SU-DHL-6 (cell line): Measurements from ENCODE around the gene CCDC157.

ENCODE experiments used
- H2AFZ ChIP-seq: fragments of 200-600 bp; sonication (generic); 2 replicates; pipeline ENCODE4 v1.6.1; 2014; ENCODE audit warnings: low read depth, mild to moderate bottlenecking, moderate library complexity, mixed read lengths, antibody characterized with exemption, low read length; ENCODE audit not compliant: severe bottlenecking
- H3F3A ChIP-seq: fragments of 200-600 bp; shearing (Covaris generic); 2 replicates; pipeline ENCODE4 v1.6.0; 2016; ENCODE audit warnings: antibody characterized with exemption, mild to moderate bottlenecking; ENCODE audit not compliant: insufficient read depth
- H3K27ac ChIP-seq: fragments of 200-600 bp; sonication (generic); 2 replicates; pipeline ENCODE4 v1.5.1; 2016; ENCODE audit warnings: low read depth, mild to moderate bottlenecking, low read length, moderate library complexity, mixed read lengths
- H3K27me3 ChIP-seq: fragments of 200-600 bp; sonication (generic), shearing (Covaris generic); 2 replicates; pipeline ENCODE4 v1.6.0; 2014; ENCODE audit warnings: mild to moderate bottlenecking, low read length
- H3K36me3 ChIP-seq: fragments of 200-600 bp; sonication (generic); 2 replicates; pipeline ENCODE4 v1.6.1; 2014; ENCODE audit warnings: mild to moderate bottlenecking, low read length, mixed read lengths
- H3K4me2 ChIP-seq: fragments of 300-600, 200-600 bp; shearing (Covaris generic), sonication (generic); 2 replicates; pipeline ENCODE4 v1.6.0; 2014; ENCODE audit warnings: low read length, low read depth, mild to moderate bottlenecking; ENCODE audit not compliant: poor library complexity, severe bottlenecking
- H3K4me3 ChIP-seq: fragments of 200-600 bp; sonication (generic); 2 replicates; pipeline ENCODE4 v1.5.1; 2014; ENCODE audit warnings: antibody characterized with exemption, low read length, mild to moderate bottlenecking, mixed read lengths; ENCODE audit not compliant: insufficient read depth, poor library complexity, severe bottlenecking
- H3K79me2 ChIP-seq: fragments of 200-600 bp; sonication (generic); 2 replicates; pipeline ENCODE4 v1.6.1; 2014; ENCODE audit warnings: mild to moderate bottlenecking, low read length, moderate library complexity; ENCODE audit not compliant: insufficient read depth
- H3K9ac ChIP-seq: fragments of 200-600 bp; sonication (generic); 2 replicates; pipeline ENCODE4 v1.7.0; 2014; ENCODE audit warnings: mild to moderate bottlenecking, low read length
- H3K9me2 ChIP-seq: fragments of 200-600 bp; sonication (generic); replicated peaks from 2 replicates; pipeline ENCODE4 v1.6.1; 2014; ENCODE audit warnings: low read length; ENCODE audit not compliant: insufficient read depth
- H3K9me3 ChIP-seq: fragments of 200-600 bp; sonication (generic); 2 replicates; pipeline ENCODE4 v1.6.1; 2014; ENCODE audit warnings: low read length, mixed read lengths; ENCODE audit not compliant: insufficient read depth
- H4K20me1 ChIP-seq: fragments of 200-600 bp; sonication (generic); 2 replicates; pipeline ENCODE4 v1.6.1; 2014; ENCODE audit warnings: low read depth, mild to moderate bottlenecking, antibody characterized with exemption, low read length, moderate library complexity, mixed read lengths
- EZH2phosphoT487 ChIP-seq: fragments of 200-600 bp; sonication (generic), shearing (Covaris generic); conservative IDR thresholded peaks from 2 replicates; pipeline ENCODE4 v1.6.1; 2018; ENCODE audit warnings: mild to moderate bottlenecking, antibody characterized with exemption, low read length, moderate library complexity, mixed read lengths
- TF ChIP-seq, protein P1 (sequence below): fragments of 200-600 bp; sonication (generic); IDR thresholded peaks from one replicate; pipeline ENCODE4 v1.5.1; 2017; ENCODE audit warnings: antibody characterized with exemption, mild to moderate bottlenecking, low read length, moderate library complexity; ENCODE audit not compliant: insufficient read depth, poor library complexity, severe bottlenecking

CCDC157 gene

DNA sequence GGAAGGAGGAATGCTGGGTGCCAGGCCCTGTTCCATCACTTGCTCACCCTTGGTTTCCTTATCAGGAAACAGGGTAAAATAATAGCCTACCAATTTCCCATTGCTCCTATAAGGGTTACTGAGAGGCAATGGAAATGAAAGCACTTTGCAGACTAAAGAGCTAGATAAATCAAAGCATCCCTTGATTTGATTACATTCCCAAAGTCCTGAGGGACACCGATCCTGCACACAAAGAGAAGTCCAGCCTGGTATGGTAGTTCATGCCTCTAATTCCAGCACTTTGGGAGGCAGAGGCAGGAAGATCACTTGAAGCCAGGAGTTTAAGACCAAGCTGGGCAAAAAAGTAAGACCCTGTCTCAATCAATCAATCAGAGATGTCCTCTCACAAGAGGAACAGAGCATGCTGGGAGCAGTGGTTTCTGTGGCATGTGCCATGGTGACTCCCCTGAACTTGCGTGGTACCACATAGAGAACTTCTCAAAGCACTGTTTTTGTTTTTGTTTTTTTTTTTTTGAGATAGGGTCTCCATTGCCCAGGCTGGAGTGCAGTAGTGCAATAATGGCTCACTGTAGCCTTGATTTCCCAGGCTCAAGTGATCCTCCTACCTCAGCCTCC, 40.7 kb upstream of the CCDC157 start:
- no peaks in the 10 kb centered on the region for H3K79me2 ChIP-seq
- no peaks in the 10 kb centered on the region for H3K36me3 ChIP-seq
- no peaks in the 10 kb centered on the region for H4K20me1 ChIP-seq
- no peak overlapping the region for H3K4me3 ChIP-seq
- H3K27me3 ChIP-seq: no peaks in the 10 kb centered on the region
- H3K4me2 ChIP-seq: no peak overlapping the region
- H3K9me3 ChIP-seq: no peaks in the 10 kb centered on the region
- TF ChIP-seq, protein P1, sequence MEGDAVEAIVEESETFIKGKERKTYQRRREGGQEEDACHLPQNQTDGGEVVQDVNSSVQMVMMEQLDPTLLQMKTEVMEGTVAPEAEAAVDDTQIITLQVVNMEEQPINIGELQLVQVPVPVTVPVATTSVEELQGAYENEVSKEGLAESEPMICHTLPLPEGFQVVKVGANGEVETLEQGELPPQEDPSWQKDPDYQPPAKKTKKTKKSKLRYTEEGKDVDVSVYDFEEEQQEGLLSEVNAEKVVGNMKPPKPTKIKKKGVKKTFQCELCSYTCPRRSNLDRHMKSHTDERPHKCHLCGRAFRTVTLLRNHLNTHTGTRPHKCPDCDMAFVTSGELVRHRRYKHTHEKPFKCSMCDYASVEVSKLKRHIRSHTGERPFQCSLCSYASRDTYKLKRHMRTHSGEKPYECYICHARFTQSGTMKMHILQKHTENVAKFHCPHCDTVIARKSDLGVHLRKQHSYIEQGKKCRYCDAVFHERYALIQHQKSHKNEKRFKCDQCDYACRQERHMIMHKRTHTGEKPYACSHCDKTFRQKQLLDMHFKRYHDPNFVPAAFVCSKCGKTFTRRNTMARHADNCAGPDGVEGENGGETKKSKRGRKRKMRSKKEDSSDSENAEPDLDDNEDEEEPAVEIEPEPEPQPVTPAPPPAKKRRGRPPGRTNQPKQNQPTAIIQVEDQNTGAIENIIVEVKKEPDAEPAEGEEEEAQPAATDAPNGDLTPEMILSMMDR: no peak
- no peak overlapping the region for H3K9ac ChIP-seq
- H2AFZ ChIP-seq: no peak overlapping the region
- no peaks in the 10 kb centered on the region for H3F3A ChIP-seq
- no peaks in the 10 kb centered on the region for H3K9me2 ChIP-seq
- no peak overlapping the region for H3K27ac ChIP-seq

DNA sequence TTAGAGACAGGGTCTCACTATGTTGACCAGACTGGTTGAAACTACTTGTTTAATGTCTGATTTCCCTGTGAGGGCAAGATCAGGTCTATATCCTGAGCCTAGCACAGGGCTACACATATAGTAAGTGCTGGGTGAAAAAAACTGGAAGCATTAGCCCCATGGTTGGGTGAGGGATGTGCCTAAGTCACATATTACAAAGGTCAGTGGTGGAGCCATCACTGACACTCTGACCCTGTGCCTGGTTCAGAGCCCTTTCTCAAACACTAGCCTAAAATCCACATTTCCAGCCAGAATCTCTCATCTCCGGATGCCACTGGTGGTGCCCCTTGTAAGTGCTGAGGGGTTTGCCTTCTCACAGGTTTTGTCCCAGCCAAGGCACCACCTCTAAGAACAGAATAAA, 39.0 kb upstream of the CCDC157 start:
- H3K36me3 ChIP-seq: no peaks in the 10 kb centered on the region
- H4K20me1 ChIP-seq: no peaks in the 10 kb centered on the region
- H3K9me2 ChIP-seq: no peaks in the 10 kb centered on the region

DNA sequence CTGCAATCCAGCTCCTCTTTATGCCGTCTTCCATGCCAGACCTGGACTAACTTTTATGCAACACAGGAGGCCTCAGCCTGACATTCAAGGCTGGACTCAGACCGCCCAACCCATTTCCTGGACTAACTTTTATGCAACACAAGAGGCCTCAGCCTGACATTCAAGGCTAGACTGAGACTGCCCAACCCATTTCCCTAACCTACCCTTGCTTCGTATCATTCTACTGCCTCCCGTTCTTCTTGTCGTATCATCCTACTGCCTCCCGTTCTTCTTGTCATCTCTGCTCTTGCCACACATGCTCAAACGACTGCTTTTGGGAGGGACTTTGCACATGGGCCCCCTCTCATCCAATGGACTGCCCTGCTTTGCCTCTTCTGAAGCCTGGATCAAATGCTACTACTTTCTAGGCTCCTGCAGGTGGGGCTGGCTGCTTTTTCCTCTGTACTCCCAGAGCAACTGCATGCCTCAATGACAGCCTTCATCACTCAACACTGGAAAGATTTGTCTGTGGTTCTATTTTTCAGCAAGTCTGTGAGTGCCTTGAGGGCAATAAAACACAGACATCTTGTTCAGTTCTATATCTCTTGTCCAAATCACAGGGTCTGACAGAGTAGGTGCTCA, 37.9 kb upstream of the CCDC157 start:
- Histone ChIP-seq H3K27ac (no peak overlapping the region), H3K4me2 (no peak overlapping the region), H3K27me3 (no peaks in the 10 kb centered on the region), H3K4me3 (no peak overlapping the region), H3K9me2 (no peaks in the 10 kb centered on the region), H3K9ac (no peak overlapping the region), H3K9me3 (no peaks in the 10 kb centered on the region), H4K20me1 (no peaks in the 10 kb centered on the region), H3F3A (no peaks in the 10 kb centered on the region), H3K36me3 (no peaks in the 10 kb centered on the region), H3K79me2 (no peaks in the 10 kb centered on the region), H2AFZ (no peak overlapping the region)
- TF ChIP-seq, protein P1: no peak
- TF ChIP-seq EZH2phosphoT487: no peak

More for the DNA sequence above, 39.0 kb upstream of the CCDC157 start:
- Histone ChIP-seq H3K9ac (no peak overlapping the region), H3K79me2 (no peaks in the 10 kb centered on the region), H3K9me3 (no peaks in the 10 kb centered on the region), H2AFZ (no peak overlapping the region), H3K4me2 (no peak overlapping the region), H3K27ac (no peak overlapping the region), H3K4me3 (no peak overlapping the region), H3K27me3 (no peaks in the 10 kb centered on the region), H3F3A (no peaks in the 10 kb centered on the region)
- no peak for TF ChIP-seq EZH2phosphoT487
- TF ChIP-seq, protein P1: no peak
